Esophagus mucosa (tissue), 1 donor: ENCODE measurements around the gene DIAPH3. TPM values are rescaled to one million over a fixed set of nuclear protein-coding genes. Genes with fewer than 3 reads are reported as not detected.
A peak's percentile ranks its signal among the peaks of the same experiment; 100 is the strongest.
"Not testable (repeated sequence)": the region's sequence is repeated elsewhere in the genome, so short reads cannot be mapped to it uniquely, and the experiment has no call there.

ENCODE experiments used
- ATAC-seq: fragments of 200-7000 bp; cut with Tn5 transposase; one replicate; pipeline ENCODE4 v1.9.1; 2020
- total RNA-seq: library from RNA; stranded (reverse); gene quantifications from one replicate; pipeline ENCODE4 v1.2.4, GENCODE V29; 2023
- donor health status: DM: yes; HTN: yes; CAD: no.

The DIAPH3 gene
- total RNA-seq, result 5.7 TPM

- peak; percentile 100 for ATAC-seq
Measured at GRCh38 chr13:60163478-60164233, at the start of gene DIAPH3. TSS of gene DIAPH3 (minus strand) at chr13:60163928. CDS start at chr13:60163766, 162 bp downstream.

- ATAC-seq, result no peak
Measured at GRCh38 chr13:60213236-60213744, 49.6 kb upstream of the DIAPH3 start.

GRCh38 chr13:60211548-60211947 lies 47.8 kb upstream of the DIAPH3 start:
- no peak for ATAC-seq

GRCh38 chr13:60210510-60211330 lies 47.0 kb upstream of the DIAPH3 start:
- no peak for ATAC-seq

- ATAC-seq, result not testable (repeated sequence)
Measured at GRCh38 chr13:60205499-60205898, 41.8 kb upstream of the DIAPH3 start.

GRCh38 chr13:60201286-60201685 lies 37.6 kb upstream of the DIAPH3 start:
- ATAC-seq, result no peak

- not testable (repeated sequence) for ATAC-seq
Measured at GRCh38 chr13:60195893-60196292, 32.2 kb upstream of the DIAPH3 start.

GRCh38 chr13:60182907-60183306 lies 19.2 kb upstream of the DIAPH3 start:
- ATAC-seq, result no peak

- ATAC-seq, result no peak
Measured at GRCh38 chr13:60178327-60178726, 14.6 kb upstream of the DIAPH3 start.

- no peak for ATAC-seq
Measured at GRCh38 chr13:60175571-60175970, 11.8 kb upstream of the DIAPH3 start.

- no peak for ATAC-seq
Measured at GRCh38 chr13:60174113-60174512, 10.4 kb upstream of the DIAPH3 start.

GRCh38 chr13:60172111-60172510 lies 8.4 kb upstream of the DIAPH3 start:
- no peak for ATAC-seq

GRCh38 chr13:60170414-60170813 lies 6.7 kb upstream of the DIAPH3 start:
- ATAC-seq, result no peak

- ATAC-seq, result no peak
Measured at GRCh38 chr13:60169239-60170031, 5.7 kb upstream of the DIAPH3 start.

- ATAC-seq, result no peak
Measured at GRCh38 chr13:60167121-60167520, 3.4 kb upstream of the DIAPH3 start.

GRCh38 chr13:60165391-60166099 lies 1.8 kb upstream of the DIAPH3 start:
- no peak for ATAC-seq

- no peak for ATAC-seq
Measured at GRCh38 chr13:60164234-60164889, 634 bp upstream of the DIAPH3 start.

GRCh38 chr13:60162096-60162495 lies 1.6 kb downstream of the DIAPH3 start:
- ATAC-seq, result no peak

GRCh38 chr13:60158321-60158801 lies 5.4 kb downstream of the DIAPH3 start:
- ATAC-seq, result no peak

GRCh38 chr13:60155978-60156377 lies 7.8 kb downstream of the DIAPH3 start:
- no peak for ATAC-seq

- no peak for ATAC-seq
Measured at GRCh38 chr13:60152904-60153303, 10.8 kb downstream of the DIAPH3 start.
